DOHH2 (cell line): ENCODE data around the gene LRRC2.
"Not testable (repeated sequence)": the region's sequence is repeated elsewhere in the genome, so short reads cannot be mapped to it uniquely, and the experiment has no call there.

Source experiments
- H3F3A ChIP-seq: fragments of 200-600 bp; sonication (generic), shearing (Covaris generic); 2 replicates; pipeline ENCODE4 v1.6.0; 2016; ENCODE audit warnings: antibody characterized with exemption, mild to moderate bottlenecking; ENCODE audit not compliant: control insufficient read depth, insufficient read depth
- H3K27ac ChIP-seq: fragments of 200-600 bp; sonication (generic); 2 replicates; pipeline ENCODE4 v1.5.1; 2014; ENCODE audit warnings: low read depth, mild to moderate bottlenecking, low read length, moderate library complexity
- H3K27me3 ChIP-seq: fragments of 200-600 bp; sonication (generic); 2 replicates; pipeline ENCODE4 v1.6.1; 2014; ENCODE audit warnings: mild to moderate bottlenecking, low read length, mixed read lengths; ENCODE audit not compliant: control insufficient read depth
- H3K36me3 ChIP-seq: fragments of 200-600 bp; sonication (generic); 2 replicates; pipeline ENCODE4 v1.6.1; 2014; ENCODE audit warnings: mild to moderate bottlenecking, low read length, moderate library complexity, mixed read lengths; ENCODE audit not compliant: control insufficient read depth
- H3K4me1 ChIP-seq: fragments of 200-600 bp; sonication (generic); 2 replicates; pipeline ENCODE4 v1.6.1; 2014; ENCODE audit warnings: mild to moderate bottlenecking, low read length, mixed read lengths; ENCODE audit not compliant: control insufficient read depth
- H3K4me2 ChIP-seq: fragments of 200-600 bp; sonication (generic); 2 replicates; pipeline ENCODE4 v1.6.0; 2014; ENCODE audit warnings: mild to moderate bottlenecking, low read length, moderate library complexity
- H3K4me3 ChIP-seq: fragments of 200-600 bp; sonication (generic); 2 replicates; pipeline ENCODE4 v1.5.1; 2014; ENCODE audit warnings: mild to moderate bottlenecking, low read length, mixed read lengths
- H3K79me2 ChIP-seq: fragments of 200-600 bp; sonication (generic); 2 replicates; pipeline ENCODE4 v1.6.1; 2014; ENCODE audit warnings: mild to moderate bottlenecking, low read length, mixed read lengths; ENCODE audit not compliant: control insufficient read depth
- H3K9me2 ChIP-seq: fragments of 200-600 bp; sonication (generic); replicated peaks from 2 replicates; pipeline ENCODE4 v1.6.1; 2014; ENCODE audit warnings: mild to moderate bottlenecking, low read length, mixed read lengths; ENCODE audit not compliant: control insufficient read depth
- H3K9me3 ChIP-seq: fragments of 200-600 bp; sonication (generic); 2 replicates; pipeline ENCODE4 v1.6.1; 2014; ENCODE audit warnings: antibody characterized with exemption, low read length, mixed read lengths; ENCODE audit not compliant: control insufficient read depth, insufficient read depth
- H4K20me1 ChIP-seq: fragments of 200-600 bp; sonication (generic); 2 replicates; pipeline ENCODE4 v1.6.0; 2014; ENCODE audit warnings: low read depth, mild to moderate bottlenecking, antibody characterized with exemption, low read length, moderate library complexity; ENCODE audit not compliant: control insufficient read depth, insufficient read depth
- EZH2phosphoT487 ChIP-seq: fragments of 200-600 bp; sonication (generic); IDR thresholded peaks from 2 replicates; pipeline ENCODE4 v1.6.1; 2017; ENCODE audit warnings: borderline replicate concordance, mild to moderate bottlenecking, antibody characterized with exemption, low read length, moderate library complexity, mixed read lengths
- TF ChIP-seq, protein P1 (sequence below): fragments of 200-600 bp; sonication (generic); IDR thresholded peaks from one replicate; pipeline ENCODE4 v1.5.1; 2014; ENCODE audit warnings: antibody characterized with exemption, mild to moderate bottlenecking, low read depth, low read length; ENCODE audit not compliant: poor library complexity, severe bottlenecking

LRRC2 gene

DNA sequence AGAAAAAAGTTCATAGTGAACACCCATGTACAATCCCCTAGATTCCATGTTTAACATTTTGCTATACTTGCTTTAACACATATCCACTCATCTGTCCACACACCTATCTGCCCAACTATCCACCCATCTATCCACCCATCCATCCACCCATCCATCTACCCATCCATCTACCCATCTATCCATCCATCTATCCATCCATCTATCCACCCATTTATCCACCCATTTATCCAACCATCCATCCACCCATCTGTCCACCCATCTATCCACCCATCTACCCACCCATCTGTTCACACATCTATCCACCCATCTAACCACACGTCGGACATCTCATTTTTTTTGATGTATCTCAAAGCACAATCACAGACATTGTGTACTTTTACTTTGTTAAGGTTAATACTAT, 42.5 kb downstream of the LRRC2 start:
- Histone ChIP-seq H3K4me3 (no peak overlapping the region), H3K4me2 (no peak overlapping the region), H3K79me2 (no peaks in the 10 kb centered on the region), H3K9me2 (no peaks in the 10 kb centered on the region), H3F3A (no peaks in the 10 kb centered on the region), H3K4me1 (peaks cover 13% of the 10 kb centered on the region), H3K36me3 (no peaks in the 10 kb centered on the region), H3K27ac (no peak overlapping the region), H3K27me3 (no peaks in the 10 kb centered on the region), H3K9me3 (no peaks in the 10 kb centered on the region), H4K20me1 (no peaks in the 10 kb centered on the region)
- no peak for TF ChIP-seq EZH2phosphoT487
- TF ChIP-seq, protein P1, sequence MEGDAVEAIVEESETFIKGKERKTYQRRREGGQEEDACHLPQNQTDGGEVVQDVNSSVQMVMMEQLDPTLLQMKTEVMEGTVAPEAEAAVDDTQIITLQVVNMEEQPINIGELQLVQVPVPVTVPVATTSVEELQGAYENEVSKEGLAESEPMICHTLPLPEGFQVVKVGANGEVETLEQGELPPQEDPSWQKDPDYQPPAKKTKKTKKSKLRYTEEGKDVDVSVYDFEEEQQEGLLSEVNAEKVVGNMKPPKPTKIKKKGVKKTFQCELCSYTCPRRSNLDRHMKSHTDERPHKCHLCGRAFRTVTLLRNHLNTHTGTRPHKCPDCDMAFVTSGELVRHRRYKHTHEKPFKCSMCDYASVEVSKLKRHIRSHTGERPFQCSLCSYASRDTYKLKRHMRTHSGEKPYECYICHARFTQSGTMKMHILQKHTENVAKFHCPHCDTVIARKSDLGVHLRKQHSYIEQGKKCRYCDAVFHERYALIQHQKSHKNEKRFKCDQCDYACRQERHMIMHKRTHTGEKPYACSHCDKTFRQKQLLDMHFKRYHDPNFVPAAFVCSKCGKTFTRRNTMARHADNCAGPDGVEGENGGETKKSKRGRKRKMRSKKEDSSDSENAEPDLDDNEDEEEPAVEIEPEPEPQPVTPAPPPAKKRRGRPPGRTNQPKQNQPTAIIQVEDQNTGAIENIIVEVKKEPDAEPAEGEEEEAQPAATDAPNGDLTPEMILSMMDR = no peak

DNA sequence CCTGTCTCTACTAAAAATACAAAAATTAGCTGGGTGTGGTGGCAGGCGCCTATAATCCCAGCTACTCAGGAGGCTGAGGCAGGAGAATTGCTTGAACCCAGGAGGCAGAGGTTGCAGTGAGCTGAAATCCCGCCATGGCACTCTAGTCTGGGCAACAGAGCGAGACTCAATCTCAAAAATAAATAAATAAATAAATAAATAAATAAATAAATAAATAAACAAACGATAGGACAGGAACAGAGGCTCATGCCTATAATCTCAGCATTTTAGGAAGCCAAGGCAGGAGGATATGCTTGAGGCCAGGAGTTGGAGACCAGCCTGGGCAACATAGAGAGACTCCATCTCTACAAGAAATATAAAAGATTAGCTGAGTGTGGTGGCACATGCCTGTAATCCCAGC, 43.9 kb downstream of the LRRC2 start:
- not testable (repeated sequence) for H3K27me3 ChIP-seq, H3K4me2 ChIP-seq, H3K4me1 ChIP-seq, H3K4me3 ChIP-seq, H3K9me3 ChIP-seq, H3K36me3 ChIP-seq, H3K27ac ChIP-seq, H3K79me2 ChIP-seq, H4K20me1 ChIP-seq, H3F3A ChIP-seq, H3K9me2 ChIP-seq

DNA sequence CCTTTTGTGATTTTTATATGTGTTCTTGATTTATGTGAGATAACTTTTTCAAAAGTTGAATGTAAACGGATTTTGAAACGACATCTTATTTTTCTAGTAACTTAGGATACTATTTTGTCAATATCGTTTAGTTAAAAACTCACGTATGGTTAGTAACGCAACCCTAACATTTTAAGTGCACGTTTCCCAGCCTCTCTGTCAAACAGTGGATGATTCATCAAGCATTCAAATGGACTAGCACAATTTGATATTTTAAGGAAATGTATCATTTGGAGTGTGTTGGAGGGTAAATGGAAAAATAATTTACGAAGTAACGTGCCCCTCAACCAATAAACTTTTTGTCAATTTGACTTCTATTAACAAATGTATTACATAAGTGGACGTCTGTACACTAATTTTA, 45.0 kb downstream of the LRRC2 start:
- Histone ChIP-seq H3K36me3 (no peaks in the 10 kb centered on the region), H3K9me3 (no peaks in the 10 kb centered on the region), H3K27me3 (no peaks in the 10 kb centered on the region), H3F3A (no peaks in the 10 kb centered on the region), H3K4me3 (no peak overlapping the region), H4K20me1 (no peaks in the 10 kb centered on the region), H3K9me2 (no peaks in the 10 kb centered on the region), H3K4me2 (no peak overlapping the region), H3K27ac (no peak overlapping the region), H3K4me1 (no peaks in the 10 kb centered on the region), H3K79me2 (no peaks in the 10 kb centered on the region)
- no peak for TF ChIP-seq EZH2phosphoT487
- TF ChIP-seq, protein P1 = no peak

DNA sequence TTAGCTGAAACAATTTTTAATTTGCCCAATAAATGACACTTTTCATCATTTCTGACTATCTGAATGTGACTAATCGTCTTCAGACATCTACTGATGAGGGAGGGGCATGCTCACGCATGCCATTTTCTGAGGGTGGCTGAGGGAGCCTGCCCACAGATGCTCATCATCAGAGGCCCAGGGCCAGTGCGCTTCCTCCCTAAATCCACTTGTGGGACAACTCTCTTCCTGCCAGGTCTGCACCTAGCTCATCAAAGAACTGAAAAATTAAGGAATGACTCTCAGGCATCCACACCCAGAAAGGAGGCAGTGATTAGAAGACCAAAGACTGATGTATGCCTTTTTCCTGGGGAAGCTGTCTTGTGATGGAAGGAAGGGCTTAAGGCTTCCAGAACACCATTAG, 45.6 kb downstream of the LRRC2 start:
- Histone ChIP-seq H4K20me1 (no peaks in the 10 kb centered on the region), H3K4me3 (no peak overlapping the region), H3K27me3 (no peaks in the 10 kb centered on the region), H3K4me2 (no peak overlapping the region), H3K9me2 (no peaks in the 10 kb centered on the region), H3K9me3 (no peaks in the 10 kb centered on the region), H3K4me1 (no peaks in the 10 kb centered on the region), H3K27ac (no peak overlapping the region), H3K36me3 (no peaks in the 10 kb centered on the region), H3F3A (no peaks in the 10 kb centered on the region), H3K79me2 (no peaks in the 10 kb centered on the region)
- TF ChIP-seq EZH2phosphoT487 = no peak
- TF ChIP-seq, protein P1 = no peak
